Fibroblast of villous mesenchyme (primary cell): ENCODE results near the gene GOSR2. TPM values are rescaled to one million over a fixed set of nuclear protein-coding genes. Genes with fewer than 3 reads are reported as not detected.

ENCODE experiments used
- DNase-seq: peaks from one replicate; pipeline ENCODE4 v3.0.0-alpha.2; 2010; ENCODE audit warnings: low read depth
- H3K4me3 ChIP-seq: 2 replicates; pipeline ENCODE4 v1.5.1; 2011; ENCODE audit warnings: low read depth, mild to moderate bottlenecking, low read length
- total RNA-seq: library from RNA; depleted of rRNA; stranded (reverse); fragments of >200 nt; gene quantifications from 2 replicates; pipeline ENCODE4 v1.2.3, GENCODE V29; 2012
- TF ChIP-seq, protein P1 (sequence below): IDR thresholded peaks from 2 replicates; pipeline ENCODE4 v1.5.1; 2012; ENCODE audit warnings: low read depth, mild to moderate bottlenecking, low read length; ENCODE audit not compliant: insufficient read depth

GOSR2 gene
- total RNA-seq, result 55.7 and 65.6 TPM in 2 replicates

DNA sequence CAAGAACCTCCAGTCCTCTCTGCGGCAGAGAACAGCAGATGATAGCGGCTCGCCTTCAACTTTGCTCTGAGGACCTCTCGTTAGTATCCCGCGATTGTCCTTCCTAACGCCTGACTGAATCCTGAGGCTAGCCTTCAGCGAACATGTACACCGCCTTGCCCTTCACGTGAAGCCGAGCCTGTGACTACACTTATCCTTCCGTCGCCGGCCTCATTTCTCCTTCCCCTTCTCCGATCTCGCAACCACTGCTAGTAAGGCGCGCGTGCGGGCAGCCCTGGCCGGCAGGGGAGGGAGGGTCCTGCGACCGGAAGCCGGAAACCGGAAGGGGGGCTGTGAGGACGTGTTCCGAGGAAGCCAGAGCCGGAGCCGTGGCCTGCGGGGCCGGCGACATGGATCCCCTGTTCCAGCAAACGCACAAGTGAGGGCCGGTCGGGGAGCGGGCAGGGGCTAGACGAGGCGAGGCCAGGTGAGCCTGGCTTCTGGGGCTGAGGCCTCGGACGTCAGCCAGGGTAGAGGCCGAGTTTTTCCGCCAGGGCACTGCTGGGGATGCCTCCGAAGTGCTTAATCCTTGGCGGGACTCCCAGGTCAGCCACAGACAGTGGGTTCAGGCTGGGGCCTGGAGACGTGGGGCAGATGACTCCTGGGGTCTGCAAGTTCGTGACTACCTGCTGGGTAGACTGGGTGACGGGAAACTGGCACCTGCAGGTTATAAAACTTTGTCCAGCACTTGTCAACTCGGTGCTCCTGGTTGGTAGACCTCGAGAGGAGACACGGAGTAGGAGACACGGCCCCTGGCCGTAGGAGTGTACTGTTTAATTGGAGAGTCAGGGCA is at the start of gene GOSR2:
Gene GOSR2 (plus strand): TSS at position 357 of the 832 bp plus-strand sequence. CDS start 33 bp downstream, at position 390.
- TF ChIP-seq, protein P1, sequence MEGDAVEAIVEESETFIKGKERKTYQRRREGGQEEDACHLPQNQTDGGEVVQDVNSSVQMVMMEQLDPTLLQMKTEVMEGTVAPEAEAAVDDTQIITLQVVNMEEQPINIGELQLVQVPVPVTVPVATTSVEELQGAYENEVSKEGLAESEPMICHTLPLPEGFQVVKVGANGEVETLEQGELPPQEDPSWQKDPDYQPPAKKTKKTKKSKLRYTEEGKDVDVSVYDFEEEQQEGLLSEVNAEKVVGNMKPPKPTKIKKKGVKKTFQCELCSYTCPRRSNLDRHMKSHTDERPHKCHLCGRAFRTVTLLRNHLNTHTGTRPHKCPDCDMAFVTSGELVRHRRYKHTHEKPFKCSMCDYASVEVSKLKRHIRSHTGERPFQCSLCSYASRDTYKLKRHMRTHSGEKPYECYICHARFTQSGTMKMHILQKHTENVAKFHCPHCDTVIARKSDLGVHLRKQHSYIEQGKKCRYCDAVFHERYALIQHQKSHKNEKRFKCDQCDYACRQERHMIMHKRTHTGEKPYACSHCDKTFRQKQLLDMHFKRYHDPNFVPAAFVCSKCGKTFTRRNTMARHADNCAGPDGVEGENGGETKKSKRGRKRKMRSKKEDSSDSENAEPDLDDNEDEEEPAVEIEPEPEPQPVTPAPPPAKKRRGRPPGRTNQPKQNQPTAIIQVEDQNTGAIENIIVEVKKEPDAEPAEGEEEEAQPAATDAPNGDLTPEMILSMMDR, result no peak
- H3K4me3 ChIP-seq, result peak within 1 kb of the TSS; percentile 99
- peak; percentile 92 for DNase-seq

DNA sequence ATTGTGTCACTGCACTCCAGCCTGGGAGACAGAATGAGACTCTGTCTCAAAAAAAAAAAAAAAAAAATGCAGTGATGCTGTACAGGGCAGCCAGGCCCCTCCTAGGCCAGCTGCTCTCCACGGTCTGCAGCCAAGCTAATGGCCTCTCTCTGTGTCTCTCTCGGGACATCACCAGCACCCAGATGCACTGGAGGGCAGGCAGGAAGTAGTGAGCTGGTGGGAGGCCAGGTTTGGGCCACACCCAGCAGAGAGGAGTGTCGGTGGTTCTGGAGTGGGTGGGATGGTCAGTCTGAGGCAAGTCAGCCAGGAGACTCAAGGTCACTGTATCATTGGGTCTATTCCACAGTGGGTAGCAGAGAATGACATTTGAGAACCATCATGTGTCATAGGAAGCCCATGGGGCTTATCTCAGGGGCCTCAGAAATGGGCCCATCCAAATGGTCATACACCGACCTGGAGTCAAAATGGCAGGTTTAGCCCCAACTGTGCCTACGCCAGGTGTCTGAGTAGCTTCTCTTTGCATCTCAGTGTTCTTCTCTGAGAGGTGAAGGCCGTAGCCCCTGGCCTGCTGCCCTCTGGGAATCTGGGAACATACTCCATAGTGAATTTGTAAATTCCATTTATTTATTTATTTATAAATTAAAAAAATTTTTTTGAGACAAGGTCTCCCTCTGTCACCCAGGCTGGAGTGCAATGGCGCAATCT is 48.9 kb upstream of the GOSR2 start:
- DNase-seq, result no peak
- TF ChIP-seq, protein P1, result no peak
- no peak overlapping the region for H3K4me3 ChIP-seq

DNA sequence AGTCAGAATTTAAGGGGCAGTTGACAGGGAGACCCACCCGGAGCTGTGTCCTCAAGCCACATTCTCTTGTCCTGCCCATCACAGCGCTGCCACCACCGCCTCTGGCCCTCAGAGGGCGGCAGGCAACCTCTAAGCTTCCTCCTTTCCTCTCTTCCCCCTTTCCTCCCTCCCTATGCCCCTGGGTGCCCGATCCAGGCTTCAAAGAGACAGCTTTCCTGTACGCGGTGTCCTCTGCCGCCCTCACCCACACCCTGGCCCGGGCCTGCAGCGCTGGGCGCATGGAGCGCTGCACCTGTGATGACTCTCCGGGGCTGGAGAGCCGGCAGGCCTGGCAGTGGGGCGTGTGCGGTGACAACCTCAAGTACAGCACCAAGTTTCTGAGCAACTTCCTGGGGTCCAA is 48.1 kb upstream of the GOSR2 start:
- TF ChIP-seq, protein P1, result no peak
- no peak for DNase-seq
- no peak overlapping the region for H3K4me3 ChIP-seq

DNA sequence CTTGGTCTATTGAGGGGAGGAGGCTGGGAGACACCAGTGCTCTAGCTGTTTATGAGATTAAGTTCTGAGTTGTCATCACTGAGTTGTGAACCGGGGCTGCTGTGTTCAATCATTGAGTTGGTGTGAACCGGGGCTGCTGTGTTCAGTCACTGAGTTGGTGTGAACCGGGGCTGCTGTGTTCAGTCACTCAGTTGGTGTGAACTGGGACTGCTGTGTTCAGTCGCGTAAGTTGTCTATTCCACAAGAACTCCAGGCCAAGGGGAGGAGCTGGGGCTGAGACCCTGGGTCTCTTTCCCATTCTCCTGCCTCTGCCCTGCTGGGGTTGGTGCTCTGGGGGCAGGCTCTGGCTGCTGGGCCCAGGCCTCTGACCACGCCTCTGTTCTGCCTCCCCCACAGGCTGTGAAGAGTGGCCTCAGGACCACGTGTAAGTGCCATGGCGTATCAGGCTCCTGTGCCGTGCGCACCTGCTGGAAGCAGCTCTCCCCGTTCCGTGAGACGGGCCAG is 47.1 kb upstream of the GOSR2 start:
- no peak overlapping the region for H3K4me3 ChIP-seq
- DNase-seq, result no peak
- TF ChIP-seq, protein P1, result no peak

DNA sequence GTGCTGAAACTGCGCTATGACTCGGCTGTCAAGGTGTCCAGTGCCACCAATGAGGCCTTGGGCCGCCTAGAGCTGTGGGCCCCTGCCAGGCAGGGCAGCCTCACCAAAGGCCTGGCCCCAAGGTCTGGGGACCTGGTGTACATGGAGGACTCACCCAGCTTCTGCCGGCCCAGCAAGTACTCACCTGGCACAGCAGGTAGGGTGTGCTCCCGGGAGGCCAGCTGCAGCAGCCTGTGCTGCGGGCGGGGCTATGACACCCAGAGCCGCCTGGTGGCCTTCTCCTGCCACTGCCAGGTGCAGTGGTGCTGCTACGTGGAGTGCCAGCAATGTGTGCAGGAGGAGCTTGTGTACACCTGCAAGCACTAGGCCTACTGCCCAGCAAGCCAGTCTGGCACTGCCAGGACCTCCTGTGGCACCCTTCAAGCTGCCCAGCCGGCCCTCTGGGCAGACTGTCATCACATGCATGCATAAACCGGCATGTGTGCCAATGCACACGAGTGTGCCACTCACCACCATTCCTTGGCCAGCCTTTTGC is 46.5 kb upstream of the GOSR2 start:
- H3K4me3 ChIP-seq, result no peak overlapping the region
- DNase-seq, result no peak
- TF ChIP-seq, protein P1, result no peak

DNA sequence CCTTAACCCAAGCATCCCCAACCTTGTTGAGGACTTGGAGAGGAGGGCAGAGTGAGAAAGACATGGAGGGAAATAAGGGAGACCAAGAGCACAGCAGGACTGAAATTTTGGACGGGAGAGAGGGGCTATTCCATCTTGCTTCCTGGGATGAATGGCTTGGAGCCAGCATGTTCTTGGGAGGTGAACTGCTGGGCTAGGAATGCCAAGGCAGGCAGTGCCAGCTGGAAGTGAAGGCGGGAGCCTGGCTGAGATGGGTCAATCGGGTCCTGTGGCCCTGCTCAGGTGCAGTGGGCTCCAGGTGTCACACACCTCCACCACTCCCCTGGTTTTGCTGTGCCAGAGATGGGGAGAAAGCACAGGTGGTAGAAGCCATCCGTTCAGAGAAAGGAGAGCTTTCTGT is 46.0 kb upstream of the GOSR2 start:
- no peak for DNase-seq
- TF ChIP-seq, protein P1, result no peak
- no peak overlapping the region for H3K4me3 ChIP-seq
